Measurements from ENCODE around the gene TNFSF10.
A peak's percentile ranks its signal among the peaks of the same experiment; 100 is the strongest.

Gene TNFSF10

DNA sequence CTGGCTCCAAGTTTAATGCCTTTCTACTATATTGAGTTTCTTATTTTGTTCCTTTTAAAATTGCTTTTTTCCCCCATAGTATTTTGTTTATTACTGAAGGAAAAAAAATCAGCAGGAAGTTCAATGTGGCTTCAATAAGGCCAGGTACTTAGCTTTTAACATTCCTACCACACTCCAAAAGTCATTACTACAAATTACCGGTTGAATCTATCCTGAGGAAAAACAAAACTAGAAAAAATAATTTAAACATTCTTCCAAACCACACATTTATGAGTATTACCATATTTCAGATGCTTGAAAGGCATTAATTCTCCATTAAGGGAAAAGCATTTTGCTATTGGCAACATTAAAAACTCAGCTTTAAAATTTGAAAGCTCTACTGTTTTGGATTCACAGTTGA, 20.2 kb upstream of the TNFSF10 start:
- Histone ChIP-seq H3K9ac (ENCODE audit: low read length) (no peak overlapping the region), H3K79me2 (ENCODE audit: control insufficient read depth, insufficient read depth, low read length, poor library complexity) (no peaks in the 10 kb centered on the region), H4K8ac (ENCODE audit: low read depth, low read length) (no peak overlapping the region), H3K18ac (ENCODE audit: low read length) (no peak overlapping the region), H2BK5ac (ENCODE audit: low read depth, low read length, poor library complexity) (no peak overlapping the region), H2BK12ac (ENCODE audit: low read length) (no peak overlapping the region), H3K14ac (ENCODE audit: low read length) (no peak overlapping the region), H2AK5ac (ENCODE audit: low read length) (no peak overlapping the region), H4K91ac (ENCODE audit: low read depth, low read length) (no peak overlapping the region), H3K4me1 (ENCODE audit: control insufficient read depth in 1 of 2, insufficient read depth in 2 of 2, low read length in 2 of 2) (peaks cover 7 to 8% of the 10 kb centered on the region in 2 experiments), H3K27ac (ENCODE audit: low read depth, low read length) (peak overlapping the region; percentile 44), H2AFZ (ENCODE audit: insufficient read depth, low read length, poor library complexity) (no peak overlapping the region), H3K79me1 (ENCODE audit: low read length) (peaks cover 7% of the 10 kb centered on the region), H4K12ac (ENCODE audit: low read depth, low read length) (no peak overlapping the region), H3K9me3 (ENCODE audit: insufficient read depth, low read depth, low read length) (no peaks in the 10 kb centered on the region), H3K36me3 (ENCODE audit: control insufficient read depth in 1 of 2, insufficient read depth in 2 of 2, low read length in 2 of 2) (no peaks in the 10 kb centered on the region), H3K23ac (ENCODE audit: low read length) (no peak overlapping the region), H3K4ac (ENCODE audit: low read depth, low read length) (no peak overlapping the region), H3K27me3 (ENCODE audit: insufficient read depth, low read length) (no peaks in the 10 kb centered on the region), H3K4me2 (ENCODE audit: low read length) (no peak overlapping the region), H3K4me3 (ENCODE audit: low read depth, low read length) (no peak overlapping the region), H2BK120ac (ENCODE audit: insufficient read depth, low read length, poor library complexity) (no peak overlapping the region)
- whole genome bisulfite sequencing (ENCODE audit: extremely low coverage, insufficient coverage, insufficient read length): no CpG with 5 or more reads among the region's 1 CpG
- no peak for DNase-seq

GRCh38 chr3:172542999-172543398, 19.8 kb upstream of the TNFSF10 start:
- no peak overlapping the region for H4K91ac ChIP-seq (ENCODE audit: low read depth, low read length)
- H3K4me3 ChIP-seq (ENCODE audit: low read depth, low read length): no peak overlapping the region
- H3K9ac ChIP-seq (ENCODE audit: low read length): no peak overlapping the region
- H3K27ac ChIP-seq (ENCODE audit: low read depth, low read length): peak overlapping the region; percentile 56
- H2AK5ac ChIP-seq (ENCODE audit: low read length): no peak overlapping the region
- WGBS (ENCODE audit: extremely low coverage, insufficient coverage, insufficient read length): no CpG with 5 or more reads among the region's 3 CpGs
- no peaks in the 10 kb centered on the region for H3K9me3 ChIP-seq (ENCODE audit: insufficient read depth, low read depth, low read length)
- H3K27me3 ChIP-seq (ENCODE audit: insufficient read depth, low read length): no peaks in the 10 kb centered on the region
- peak; percentile 54 to 91 for DNase-seq
- H2BK120ac ChIP-seq (ENCODE audit: insufficient read depth, low read length, poor library complexity): no peak overlapping the region
- H3K36me3 ChIP-seq (ENCODE audit: control insufficient read depth in 1 of 2, insufficient read depth in 2 of 2, low read length in 2 of 2): no peaks in the 10 kb centered on the region
- no peak overlapping the region for H4K12ac ChIP-seq (ENCODE audit: low read depth, low read length)
- H3K4me2 ChIP-seq (ENCODE audit: low read length): no peak overlapping the region
- no peaks in the 10 kb centered on the region for H3K79me2 ChIP-seq (ENCODE audit: control insufficient read depth, insufficient read depth, low read length, poor library complexity)
- H3K4ac ChIP-seq (ENCODE audit: low read depth, low read length): no peak overlapping the region
- H2BK12ac ChIP-seq (ENCODE audit: low read length): peak overlapping the region; percentile 76
- H3K14ac ChIP-seq (ENCODE audit: low read length): no peak overlapping the region
- H2BK5ac ChIP-seq (ENCODE audit: low read depth, low read length, poor library complexity): peak overlapping the region; percentile 46
- H3K18ac ChIP-seq (ENCODE audit: low read length): no peak overlapping the region
- H3K23ac ChIP-seq (ENCODE audit: low read length): no peak overlapping the region
- peak overlapping the region; percentile 23 for H4K8ac ChIP-seq (ENCODE audit: low read depth, low read length)
- H2AFZ ChIP-seq (ENCODE audit: insufficient read depth, low read length, poor library complexity): no peak overlapping the region
- H3K4me1 ChIP-seq (ENCODE audit: control insufficient read depth in 1 of 2, insufficient read depth in 2 of 2, low read length in 2 of 2): peaks cover 7 to 8% of the 10 kb centered on the region in 2 experiments
- peaks cover 7% of the 10 kb centered on the region for H3K79me1 ChIP-seq (ENCODE audit: low read length)

DNA sequence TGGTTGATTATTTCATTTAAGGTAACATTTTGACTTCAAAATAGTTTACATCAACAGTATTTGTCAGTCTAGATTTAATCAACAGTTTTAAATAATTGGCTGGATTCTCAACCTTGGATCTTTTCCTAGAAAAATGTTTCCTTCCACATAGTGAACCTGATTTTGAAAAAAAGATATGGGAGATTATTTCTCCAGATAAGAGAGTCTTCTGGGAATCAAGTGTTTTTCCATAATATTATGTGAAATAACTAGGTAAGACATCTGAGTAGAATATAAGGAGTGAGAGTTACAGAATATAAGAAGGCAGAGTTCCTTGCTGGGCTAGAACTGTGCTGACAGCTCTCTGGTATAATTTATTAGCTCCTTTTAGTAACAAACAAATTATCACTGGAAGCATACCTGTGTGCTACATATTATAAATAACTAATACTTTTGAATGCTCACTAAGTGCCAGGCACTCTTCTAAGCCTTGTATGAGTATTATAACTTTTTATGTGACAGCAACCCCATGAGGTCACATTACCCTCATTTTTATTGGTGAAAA, 18.8 kb upstream of the TNFSF10 start:
- H3K23ac ChIP-seq (ENCODE audit: low read length): no peak overlapping the region
- H3K79me2 ChIP-seq (ENCODE audit: control insufficient read depth, insufficient read depth, low read length, poor library complexity): no peaks in the 10 kb centered on the region
- no peak overlapping the region for H3K18ac ChIP-seq (ENCODE audit: low read length)
- no peaks in the 10 kb centered on the region for H3K9me3 ChIP-seq (ENCODE audit: insufficient read depth, low read depth, low read length)
- H3K4me2 ChIP-seq (ENCODE audit: low read length): no peak overlapping the region
- H3K27me3 ChIP-seq (ENCODE audit: insufficient read depth, low read length): no peaks in the 10 kb centered on the region
- H4K8ac ChIP-seq (ENCODE audit: low read depth, low read length): no peak overlapping the region
- H3K27ac ChIP-seq (ENCODE audit: low read depth, low read length): peak overlapping the region; percentile 92
- H3K36me3 ChIP-seq (ENCODE audit: control insufficient read depth in 1 of 2, insufficient read depth in 2 of 2, low read length in 2 of 2): no peaks in the 10 kb centered on the region
- H4K12ac ChIP-seq (ENCODE audit: low read depth, low read length): no peak overlapping the region
- no peak overlapping the region for H2AK5ac ChIP-seq (ENCODE audit: low read length)
- H3K4me3 ChIP-seq (ENCODE audit: low read depth, low read length): no peak overlapping the region
- peak overlapping the region; percentile 96 for H4K91ac ChIP-seq (ENCODE audit: low read depth, low read length)
- H3K4ac ChIP-seq (ENCODE audit: low read depth, low read length): no peak overlapping the region
- peaks cover 7% of the 10 kb centered on the region for H3K79me1 ChIP-seq (ENCODE audit: low read length)
- DNase-seq: peak in 1 of 2 donors; percentile 72
- H3K4me1 ChIP-seq (ENCODE audit: control insufficient read depth in 1 of 2, insufficient read depth in 2 of 2, low read length in 2 of 2): peaks cover 7 to 8% of the 10 kb centered on the region in 2 experiments
- peak overlapping the region; percentile 92 for H3K14ac ChIP-seq (ENCODE audit: low read length)
- peak overlapping the region; percentile 93 for H2BK120ac ChIP-seq (ENCODE audit: insufficient read depth, low read length, poor library complexity)
- peak overlapping the region; percentile 98 for H2BK12ac ChIP-seq (ENCODE audit: low read length)
- H2AFZ ChIP-seq (ENCODE audit: insufficient read depth, low read length, poor library complexity): no peak overlapping the region
- H2BK5ac ChIP-seq (ENCODE audit: low read depth, low read length, poor library complexity): no peak overlapping the region
- no peak overlapping the region for H3K9ac ChIP-seq (ENCODE audit: low read length)

DNA sequence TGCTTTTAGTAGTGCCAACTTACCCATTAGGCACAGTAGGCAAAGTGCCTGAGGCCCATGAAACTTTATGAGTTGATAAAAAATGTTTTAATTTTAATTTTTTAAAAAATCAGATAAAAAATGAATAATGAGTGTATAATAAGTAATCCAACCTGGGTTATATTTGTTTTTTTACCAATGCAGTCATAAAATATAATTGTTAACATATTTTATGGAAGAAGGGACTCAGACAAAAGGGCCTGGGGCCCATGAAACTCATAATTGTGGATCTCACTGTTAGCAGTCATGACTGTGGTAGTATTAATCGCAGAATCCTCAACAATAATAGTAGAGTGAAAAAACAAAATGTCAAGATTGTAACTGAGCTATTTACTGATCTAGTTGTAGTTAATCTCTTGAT, 16.8 kb upstream of the TNFSF10 start:
- H3K4me1 ChIP-seq (ENCODE audit: control insufficient read depth in 1 of 2, insufficient read depth in 2 of 2, low read length in 2 of 2): peaks cover 4% of the 10 kb centered on the region in 2 experiments
- no peak overlapping the region for H4K12ac ChIP-seq (ENCODE audit: low read depth, low read length)
- H2BK120ac ChIP-seq (ENCODE audit: insufficient read depth, low read length, poor library complexity): no peak overlapping the region
- H2AK5ac ChIP-seq (ENCODE audit: low read length): no peak overlapping the region
- H2BK5ac ChIP-seq (ENCODE audit: low read depth, low read length, poor library complexity): no peak overlapping the region
- H3K79me1 ChIP-seq (ENCODE audit: low read length): peaks cover 2% of the 10 kb centered on the region
- no peak overlapping the region for H4K8ac ChIP-seq (ENCODE audit: low read depth, low read length)
- no peaks in the 10 kb centered on the region for H3K36me3 ChIP-seq (ENCODE audit: control insufficient read depth in 1 of 2, insufficient read depth in 2 of 2, low read length in 2 of 2)
- H3K23ac ChIP-seq (ENCODE audit: low read length): no peak overlapping the region
- H3K9ac ChIP-seq (ENCODE audit: low read length): no peak overlapping the region
- H3K4me2 ChIP-seq (ENCODE audit: low read length): no peak overlapping the region
- no peak overlapping the region for H3K27ac ChIP-seq (ENCODE audit: low read depth, low read length)
- H2AFZ ChIP-seq (ENCODE audit: insufficient read depth, low read length, poor library complexity): no peak overlapping the region
- WGBS (ENCODE audit: extremely low coverage, insufficient coverage, insufficient read length): no CpG with 5 or more reads among the region's 1 CpG
- H3K9me3 ChIP-seq (ENCODE audit: insufficient read depth, low read depth, low read length): no peaks in the 10 kb centered on the region
- H3K18ac ChIP-seq (ENCODE audit: low read length): no peak overlapping the region
- no peak overlapping the region for H3K4me3 ChIP-seq (ENCODE audit: low read depth, low read length)
- no peaks in the 10 kb centered on the region for H3K27me3 ChIP-seq (ENCODE audit: insufficient read depth, low read length)
- DNase-seq: no peak
- no peak overlapping the region for H3K14ac ChIP-seq (ENCODE audit: low read length)
- no peak overlapping the region for H2BK12ac ChIP-seq (ENCODE audit: low read length)
- H3K79me2 ChIP-seq (ENCODE audit: control insufficient read depth, insufficient read depth, low read length, poor library complexity): no peaks in the 10 kb centered on the region
- no peak overlapping the region for H3K4ac ChIP-seq (ENCODE audit: low read depth, low read length)
- no peak overlapping the region for H4K91ac ChIP-seq (ENCODE audit: low read depth, low read length)

All from trophoblast cell (in vitro differentiated cells and primary cell).